Right atrium auricular region (tissue), 2 donors: Measurements from ENCODE around the gene LDB2. TPM values are rescaled to one million over a fixed set of nuclear protein-coding genes. Genes with fewer than 3 reads are reported as not detected.
A peak's percentile ranks its signal among the peaks of the same experiment; 100 is the strongest.

ENCODE experiments used
- DNase-seq: peaks from one replicate; pipeline ENCODE4 v3.0.0-alpha.2; 2019; ENCODE audit warnings: low spot score
- H3K27ac ChIP-seq, 2 donors: fragments of 200-600 bp; sonication (generic); 1 replicate in 1 of 2; 2 replicates in 1 of 2; pipeline ENCODE4 v1.5.1; 2016 to 2019
- H3K27me3 ChIP-seq, 2 donors: fragments of 200-600 bp; sonication (generic); one replicate each; pipeline versions ENCODE4 v1.5.1 to v1.6.0; 2017 to 2019
- H3K36me3 ChIP-seq: fragments of 200-600 bp; sonication (generic); one replicate; pipeline ENCODE4 v1.5.1; 2016
- H3K4me1 ChIP-seq, 2 donors: fragments of 200-600 bp; sonication (generic); one replicate each; pipeline versions ENCODE4 v1.5.1 to v1.6.0; 2017 to 2019
- H3K4me3 ChIP-seq, 2 donors: fragments of 200-600 bp; sonication (generic); 1 replicate in 1 of 2; 2 replicates in 1 of 2; pipeline ENCODE4 v1.5.1; 2017 to 2019; ENCODE audit warnings: mild to moderate bottlenecking in 1 of 2, moderate library complexity in 1 of 2
- H3K9me3 ChIP-seq, 2 donors: fragments of 200-600 bp; sonication (generic); one replicate each; pipeline ENCODE4 v1.5.1; 2019
- total RNA-seq, 2 donors: library from RNA; depleted of rRNA; stranded (reverse); fragments of >200 nt; gene quantifications; one replicate each; pipeline ENCODE4 v1.1.0, GENCODE V29; 2016
- TF ChIP-seq, protein P1 (sequence below), 2 donors: fragments of 200-600 bp; sonication (generic); IDR thresholded peaks; one replicate each; pipeline ENCODE4 v1.5.1; 2019; ENCODE audit warnings: antibody characterized with exemption in 2 of 2

LDB2 gene
- total RNA-seq, 2 donors from 2014 or later = 35.2 to 64.4 TPM

DNA sequence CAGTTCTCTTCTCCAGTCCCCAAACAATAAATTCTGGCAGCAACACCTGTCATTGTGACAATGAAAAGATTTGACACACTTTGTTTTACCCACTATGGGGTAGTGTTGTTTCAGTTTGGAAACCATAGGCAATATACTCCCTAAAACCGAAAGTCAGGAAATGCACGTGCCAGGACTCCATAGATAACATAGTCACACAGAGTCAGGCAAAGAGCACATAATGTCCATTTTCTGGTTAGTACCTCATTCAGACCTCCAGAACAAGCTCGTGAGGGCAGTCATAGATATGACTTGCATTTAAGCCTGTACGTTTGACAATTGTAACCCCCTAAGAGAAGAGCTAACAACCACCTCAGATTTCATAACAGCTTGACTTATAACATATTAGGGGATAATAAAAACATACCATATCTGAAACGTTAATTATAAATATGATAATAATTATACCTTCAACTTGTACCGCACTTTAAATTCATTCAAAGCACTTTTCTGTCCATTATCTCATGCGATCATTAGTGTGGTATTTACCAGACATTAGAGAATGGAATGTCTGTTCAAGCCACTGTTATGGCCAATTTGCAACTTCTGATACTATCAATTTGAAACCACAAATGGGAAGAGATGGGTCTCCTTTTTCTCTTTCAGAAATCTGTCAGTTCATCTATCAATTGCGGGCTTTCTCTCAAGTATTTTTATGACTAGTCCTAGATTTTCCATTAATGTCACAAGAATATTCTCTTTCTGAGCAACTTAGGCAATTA is 147.4 kb downstream of the LDB2 start:
- Histone ChIP-seq H3K27ac (no peak overlapping the region), H3K27me3 (no peaks in the 10 kb centered on the region), H3K36me3 (no peaks in the 10 kb centered on the region), H3K9me3 (no peaks in the 10 kb centered on the region), H3K4me3 (no peak overlapping the region), H3K4me1 (no peaks in the 10 kb centered on the region)
- DNase-seq = no peak
- TF ChIP-seq, protein P1, sequence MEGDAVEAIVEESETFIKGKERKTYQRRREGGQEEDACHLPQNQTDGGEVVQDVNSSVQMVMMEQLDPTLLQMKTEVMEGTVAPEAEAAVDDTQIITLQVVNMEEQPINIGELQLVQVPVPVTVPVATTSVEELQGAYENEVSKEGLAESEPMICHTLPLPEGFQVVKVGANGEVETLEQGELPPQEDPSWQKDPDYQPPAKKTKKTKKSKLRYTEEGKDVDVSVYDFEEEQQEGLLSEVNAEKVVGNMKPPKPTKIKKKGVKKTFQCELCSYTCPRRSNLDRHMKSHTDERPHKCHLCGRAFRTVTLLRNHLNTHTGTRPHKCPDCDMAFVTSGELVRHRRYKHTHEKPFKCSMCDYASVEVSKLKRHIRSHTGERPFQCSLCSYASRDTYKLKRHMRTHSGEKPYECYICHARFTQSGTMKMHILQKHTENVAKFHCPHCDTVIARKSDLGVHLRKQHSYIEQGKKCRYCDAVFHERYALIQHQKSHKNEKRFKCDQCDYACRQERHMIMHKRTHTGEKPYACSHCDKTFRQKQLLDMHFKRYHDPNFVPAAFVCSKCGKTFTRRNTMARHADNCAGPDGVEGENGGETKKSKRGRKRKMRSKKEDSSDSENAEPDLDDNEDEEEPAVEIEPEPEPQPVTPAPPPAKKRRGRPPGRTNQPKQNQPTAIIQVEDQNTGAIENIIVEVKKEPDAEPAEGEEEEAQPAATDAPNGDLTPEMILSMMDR (IDR thresholded peaks at IDR 0.05) = peak in 1 of 2 donors; percentile 12

DNA sequence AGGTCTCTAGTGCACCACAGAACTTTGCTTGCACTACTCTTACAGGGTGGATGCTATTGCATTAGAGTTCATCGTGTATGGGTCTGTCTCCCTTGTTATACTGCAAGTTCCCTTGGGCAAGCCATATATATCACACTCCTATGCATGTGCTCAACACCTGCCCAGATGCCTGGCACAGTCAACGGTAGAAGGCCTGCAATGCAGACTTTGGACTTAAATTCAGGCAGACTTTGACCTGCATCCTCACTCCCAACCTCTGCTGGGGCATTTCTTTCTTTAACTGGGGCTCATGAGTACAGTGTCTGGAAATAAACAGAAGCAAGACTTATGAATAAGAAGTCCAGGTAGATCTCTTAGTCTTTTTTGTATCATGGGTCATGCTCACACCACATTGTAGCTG is 148.2 kb downstream of the LDB2 start:
- H3K36me3 ChIP-seq = no peaks in the 10 kb centered on the region
- H3K4me3 ChIP-seq = no peak overlapping the region
- no peaks in the 10 kb centered on the region for H3K4me1 ChIP-seq
- H3K27me3 ChIP-seq = no peaks in the 10 kb centered on the region
- no peak for DNase-seq
- TF ChIP-seq, protein P1 (IDR thresholded peaks at IDR 0.05) = no peak
- no peaks in the 10 kb centered on the region for H3K9me3 ChIP-seq
- no peak overlapping the region for H3K27ac ChIP-seq

GRCh38 chr4:16745887-16746286 is 152.6 kb downstream of the LDB2 start:
- TF ChIP-seq, protein P1 (IDR thresholded peaks at IDR 0.05) = no peak
- Histone ChIP-seq H3K27ac (no peak overlapping the region), H3K9me3 (no peaks in the 10 kb centered on the region), H3K4me1 (no peaks in the 10 kb centered on the region), H3K4me3 (no peak overlapping the region), H3K27me3 (no peaks in the 10 kb centered on the region), H3K36me3 (no peaks in the 10 kb centered on the region)
- DNase-seq = no peak

GRCh38 chr4:16745009-16745635 is 153.3 kb downstream of the LDB2 start:
- no peak for DNase-seq
- no peaks in the 10 kb centered on the region for H3K9me3 ChIP-seq
- no peak overlapping the region for H3K27ac ChIP-seq
- no peaks in the 10 kb centered on the region for H3K36me3 ChIP-seq
- no peaks in the 10 kb centered on the region for H3K27me3 ChIP-seq
- TF ChIP-seq, protein P1 (IDR thresholded peaks at IDR 0.05) = no peak
- no peaks in the 10 kb centered on the region for H3K4me1 ChIP-seq
- H3K4me3 ChIP-seq = no peak overlapping the region

DNA sequence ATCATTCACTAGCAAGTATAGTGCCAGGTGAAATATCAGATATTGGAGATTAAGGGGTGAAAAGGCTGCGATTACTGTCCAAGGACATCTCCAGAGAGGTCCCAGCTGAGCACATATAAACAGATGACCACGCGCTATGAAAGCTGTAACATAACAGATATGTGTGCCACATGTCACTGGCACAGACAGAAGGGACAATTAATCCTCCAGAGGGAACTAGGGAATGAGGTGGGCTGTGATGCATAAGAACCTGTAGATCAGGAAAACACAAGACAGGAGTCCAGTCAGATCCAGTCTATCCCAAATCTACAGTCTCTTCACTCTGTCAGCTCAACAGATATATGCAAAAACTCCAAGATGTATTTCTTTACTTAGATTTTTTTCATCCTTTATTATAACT is 157.2 kb downstream of the LDB2 start:
- Histone ChIP-seq H3K9me3 (peaks cover 0 to 6% of the 10 kb centered on the region in 2 donors), H3K36me3 (no peaks in the 10 kb centered on the region), H3K4me1 (no peaks in the 10 kb centered on the region), H3K27ac (no peak overlapping the region), H3K27me3 (no peaks in the 10 kb centered on the region), H3K4me3 (no peak overlapping the region)
- TF ChIP-seq, protein P1 (IDR thresholded peaks at IDR 0.05) = no peak
- DNase-seq = no peak
